ENCODE data around the gene USP25.

DNA sequence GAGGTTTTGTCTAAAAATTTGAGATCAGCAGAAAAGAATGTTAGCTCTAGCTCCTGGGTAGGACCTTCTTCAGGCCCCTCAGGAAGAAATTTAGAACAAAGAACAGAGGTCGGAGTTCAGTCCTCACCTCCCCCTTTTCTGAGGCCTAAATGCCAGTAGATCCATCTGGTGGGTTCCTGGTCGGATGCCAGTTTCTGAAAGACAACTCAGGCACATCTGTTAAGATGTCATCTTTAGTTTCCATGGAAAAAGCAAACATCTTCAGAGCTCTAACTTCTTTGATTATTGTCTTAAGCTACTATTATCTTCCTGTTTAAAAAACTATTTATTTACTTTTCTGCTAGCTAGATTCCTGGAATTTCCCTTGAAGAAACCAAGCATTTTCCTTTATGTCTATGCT lies 37.1 kb upstream of the USP25 start:
- TF ChIP-seq ZNF717 (CRISPR knock-in tag; IDR thresholded peaks at IDR 0.05) (no peak), CHD2 (IDR thresholded peaks at IDR 0.05; ENCODE audit: low read depth, low read length) (no peak), NBN (IDR thresholded peaks at IDR 0.05; ENCODE audit: low read depth) (no peak), CC2D1A (IDR thresholded peaks at IDR 0.05) (no peak)
- TF ChIP-seq, protein P1, sequence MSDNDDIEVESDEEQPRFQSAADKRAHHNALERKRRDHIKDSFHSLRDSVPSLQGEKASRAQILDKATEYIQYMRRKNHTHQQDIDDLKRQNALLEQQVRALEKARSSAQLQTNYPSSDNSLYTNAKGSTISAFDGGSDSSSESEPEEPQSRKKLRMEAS (CRISPR knock-in tag; IDR thresholded peaks at IDR 0.05): no peak
- TF ChIP-seq, protein P2, sequence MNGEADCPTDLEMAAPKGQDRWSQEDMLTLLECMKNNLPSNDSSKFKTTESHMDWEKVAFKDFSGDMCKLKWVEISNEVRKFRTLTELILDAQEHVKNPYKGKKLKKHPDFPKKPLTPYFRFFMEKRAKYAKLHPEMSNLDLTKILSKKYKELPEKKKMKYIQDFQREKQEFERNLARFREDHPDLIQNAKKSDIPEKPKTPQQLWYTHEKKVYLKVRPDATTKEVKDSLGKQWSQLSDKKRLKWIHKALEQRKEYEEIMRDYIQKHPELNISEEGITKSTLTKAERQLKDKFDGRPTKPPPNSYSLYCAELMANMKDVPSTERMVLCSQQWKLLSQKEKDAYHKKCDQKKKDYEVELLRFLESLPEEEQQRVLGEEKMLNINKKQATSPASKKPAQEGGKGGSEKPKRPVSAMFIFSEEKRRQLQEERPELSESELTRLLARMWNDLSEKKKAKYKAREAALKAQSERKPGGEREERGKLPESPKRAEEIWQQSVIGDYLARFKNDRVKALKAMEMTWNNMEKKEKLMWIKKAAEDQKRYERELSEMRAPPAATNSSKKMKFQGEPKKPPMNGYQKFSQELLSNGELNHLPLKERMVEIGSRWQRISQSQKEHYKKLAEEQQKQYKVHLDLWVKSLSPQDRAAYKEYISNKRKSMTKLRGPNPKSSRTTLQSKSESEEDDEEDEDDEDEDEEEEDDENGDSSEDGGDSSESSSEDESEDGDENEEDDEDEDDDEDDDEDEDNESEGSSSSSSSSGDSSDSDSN (IDR thresholded peaks at IDR 0.05; ENCODE audit: borderline replicate concordance in 1 of 2, low read depth in 2 of 2, low read length in 2 of 2): no peak
